ENCODE data around the gene PKP4.

PKP4 gene

DNA sequence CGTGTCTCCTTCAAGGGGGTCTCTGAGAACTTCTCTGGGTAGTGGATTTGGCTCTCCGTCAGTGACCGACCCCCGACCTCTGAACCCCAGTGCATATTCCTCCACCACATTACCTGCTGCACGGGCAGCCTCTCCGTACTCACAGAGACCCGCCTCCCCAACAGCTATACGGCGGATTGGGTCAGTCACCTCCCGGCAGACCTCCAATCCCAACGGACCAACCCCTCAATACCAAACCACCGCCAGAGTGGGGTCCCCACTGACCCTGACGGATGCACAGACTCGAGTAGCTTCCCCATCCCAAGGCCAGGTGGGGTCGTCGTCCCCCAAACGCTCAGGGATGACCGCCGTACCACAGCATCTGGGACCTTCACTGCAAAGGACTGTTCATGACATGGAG lies 168.2 kb downstream of the PKP4 start:
- ATAC-seq (ENCODE audit: low read depth) (no peak), DNase-seq (ENCODE audit: low spot score in 2 of 2) (no peak)
- H3K9me3 Mint-ChIP-seq = no peaks in the 10 kb centered on the region
- H3K27me3 Mint-ChIP-seq = no peaks in the 10 kb centered on the region
- no peak overlapping the region for H3K4me3 Mint-ChIP-seq
- H3K36me3 Mint-ChIP-seq = no peaks in the 10 kb centered on the region
- no peak overlapping the region for H3K27ac Mint-ChIP-seq
- no peaks in the 10 kb centered on the region for H3K4me1 Mint-ChIP-seq

DNA sequence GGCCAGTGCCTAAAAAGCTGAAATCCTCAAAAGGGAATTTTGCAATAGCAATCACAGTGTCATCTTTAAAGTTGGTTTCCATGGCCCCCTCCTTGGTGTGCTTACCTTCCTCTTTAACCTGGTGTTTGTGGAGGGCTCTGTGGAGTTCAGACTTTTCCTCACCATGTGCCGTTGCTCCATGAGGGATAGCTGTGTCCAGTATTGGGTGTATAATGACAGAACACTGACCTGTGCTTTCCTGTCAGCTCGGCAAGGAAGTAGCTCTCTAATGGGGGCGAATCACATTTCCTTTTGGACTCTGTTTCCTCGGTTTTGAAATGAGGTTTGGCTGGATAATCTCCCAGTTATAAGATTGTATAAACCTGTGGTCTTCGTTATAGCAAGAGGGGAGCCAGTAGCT lies 172.4 kb downstream of the PKP4 start:
- no peak for DNase-seq (ENCODE audit: low spot score in 2 of 2)
- H3K4me3 Mint-ChIP-seq = no peak overlapping the region
- H3K27me3 Mint-ChIP-seq = no peaks in the 10 kb centered on the region
- no peaks in the 10 kb centered on the region for H3K9me3 Mint-ChIP-seq
- no peaks in the 10 kb centered on the region for H3K4me1 Mint-ChIP-seq
- H3K36me3 Mint-ChIP-seq = no peaks in the 10 kb centered on the region
- no peak overlapping the region for H3K27ac Mint-ChIP-seq
- no peak for ATAC-seq (ENCODE audit: low read depth)

DNA sequence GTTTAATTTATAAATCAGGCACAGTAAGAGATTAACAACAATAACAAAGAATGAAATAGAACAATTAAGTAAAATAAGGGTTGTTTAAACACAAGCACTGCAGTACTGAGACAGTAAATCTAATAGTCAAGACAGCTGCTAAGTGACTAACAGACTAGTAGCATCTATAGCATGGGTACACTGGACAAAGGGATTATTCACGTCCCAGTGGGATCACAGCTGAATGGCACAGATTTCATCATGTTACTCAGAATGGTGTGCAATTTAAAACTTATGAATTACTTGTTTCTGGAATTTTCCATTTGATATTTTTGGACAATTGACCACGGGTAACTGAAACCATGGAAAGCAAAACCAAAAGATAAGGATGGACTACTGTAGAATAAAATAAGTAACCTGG lies 176.5 kb downstream of the PKP4 start:
- H3K4me3 Mint-ChIP-seq = no peak overlapping the region
- no peak for DNase-seq (ENCODE audit: low spot score in 2 of 2)
- no peak for ATAC-seq (ENCODE audit: low read depth)
- H3K36me3 Mint-ChIP-seq = no peaks in the 10 kb centered on the region
- H3K4me1 Mint-ChIP-seq = no peaks in the 10 kb centered on the region
- H3K27ac Mint-ChIP-seq = no peak overlapping the region
- no peaks in the 10 kb centered on the region for H3K9me3 Mint-ChIP-seq
- no peaks in the 10 kb centered on the region for H3K27me3 Mint-ChIP-seq

DNA sequence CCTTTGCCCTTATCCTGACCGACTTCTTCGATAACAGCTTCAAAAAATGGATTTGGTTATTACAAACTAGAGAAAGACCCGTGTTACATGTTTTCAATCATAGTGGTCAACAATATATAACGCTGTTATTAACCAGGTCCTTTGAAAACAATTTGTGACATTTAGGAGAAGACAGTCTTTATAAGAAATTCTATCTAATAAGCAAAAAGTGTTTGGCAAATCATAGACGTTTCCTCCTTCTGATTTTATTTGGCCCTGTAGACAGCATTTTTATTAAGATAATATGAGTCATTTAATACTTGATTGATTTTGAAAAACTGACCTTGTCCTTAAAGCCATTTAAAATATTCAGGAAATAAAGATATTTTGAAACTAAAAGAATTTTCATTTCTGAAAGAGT lies 177.9 kb downstream of the PKP4 start:
- no peaks in the 10 kb centered on the region for H3K4me1 Mint-ChIP-seq
- no peaks in the 10 kb centered on the region for H3K36me3 Mint-ChIP-seq
- H3K4me3 Mint-ChIP-seq = no peak overlapping the region
- DNase-seq (ENCODE audit: low spot score in 2 of 2) (no peak), ATAC-seq (ENCODE audit: low read depth) (no peak)
- no peak overlapping the region for H3K27ac Mint-ChIP-seq
- no peaks in the 10 kb centered on the region for H3K27me3 Mint-ChIP-seq
- no peaks in the 10 kb centered on the region for H3K9me3 Mint-ChIP-seq

DNA sequence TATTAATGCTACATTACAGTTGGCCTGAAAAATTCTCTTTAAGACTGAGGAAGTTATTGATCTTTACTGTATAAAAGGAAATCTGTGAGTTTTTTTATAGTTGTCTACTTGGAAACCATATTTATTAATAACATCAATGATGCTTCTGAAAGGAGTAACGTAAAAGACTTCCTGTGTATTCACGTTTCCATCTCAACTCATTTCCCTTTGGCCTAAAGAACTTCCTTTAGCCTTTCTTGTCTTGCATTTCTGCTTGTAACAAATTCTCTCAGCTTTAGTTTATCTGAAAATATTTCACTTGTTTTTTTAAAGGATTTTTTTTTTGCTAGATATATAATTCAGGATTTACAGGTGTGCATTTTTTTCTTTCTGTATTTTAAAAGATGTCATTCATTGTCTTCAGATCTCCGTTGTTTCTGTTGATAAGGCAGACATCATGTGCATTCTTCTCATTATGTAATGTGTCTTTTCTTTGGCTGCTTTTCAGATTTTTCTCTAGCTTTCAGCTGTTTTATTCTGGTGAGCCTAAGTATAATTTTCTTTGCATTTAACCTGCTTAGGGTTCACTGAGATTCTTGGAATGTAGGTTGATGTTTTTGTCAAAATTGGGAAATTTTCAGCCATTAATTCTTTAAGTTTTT lies 179.3 kb downstream of the PKP4 start:
- no peak for ATAC-seq (ENCODE audit: low read depth)
- no peak for DNase-seq (ENCODE audit: low spot score in 2 of 2)
- Mint-ChIP-seq H3K27ac (no peak overlapping the region), H3K4me1 (peaks cover 2% of the 10 kb centered on the region), H3K4me3 (no peak overlapping the region), H3K27me3 (no peaks in the 10 kb centered on the region), H3K9me3 (no peaks in the 10 kb centered on the region), H3K36me3 (no peaks in the 10 kb centered on the region)

DNA sequence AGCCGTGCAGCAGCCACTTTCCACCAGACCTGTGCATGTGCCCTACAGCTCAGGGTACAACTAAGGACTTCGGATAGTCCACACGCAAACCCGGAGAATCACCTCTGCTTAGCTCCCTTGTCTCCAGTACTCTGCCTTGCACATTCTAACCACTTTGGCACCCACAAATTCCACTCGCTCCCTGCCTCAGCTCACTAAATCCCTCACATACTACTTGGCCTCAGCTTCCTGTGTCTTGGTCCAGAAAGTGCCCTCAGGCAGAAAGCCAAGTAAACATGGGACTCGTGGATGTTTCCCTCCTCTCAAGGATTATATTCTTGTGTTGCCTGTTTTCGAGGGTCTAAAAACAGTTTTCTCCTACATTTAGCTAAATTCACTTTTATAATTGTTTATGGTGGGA lies 180.6 kb downstream of the PKP4 start:
- no peak overlapping the region for H3K27ac Mint-ChIP-seq
- H3K27me3 Mint-ChIP-seq = no peaks in the 10 kb centered on the region
- H3K4me1 Mint-ChIP-seq = peaks cover 2% of the 10 kb centered on the region
- DNase-seq (ENCODE audit: low spot score in 2 of 2) (no peak), ATAC-seq (ENCODE audit: low read depth) (no peak)
- H3K4me3 Mint-ChIP-seq = no peak overlapping the region
- no peaks in the 10 kb centered on the region for H3K9me3 Mint-ChIP-seq
- peaks cover under 1% of the 10 kb centered on the region for H3K36me3 Mint-ChIP-seq

DNA sequence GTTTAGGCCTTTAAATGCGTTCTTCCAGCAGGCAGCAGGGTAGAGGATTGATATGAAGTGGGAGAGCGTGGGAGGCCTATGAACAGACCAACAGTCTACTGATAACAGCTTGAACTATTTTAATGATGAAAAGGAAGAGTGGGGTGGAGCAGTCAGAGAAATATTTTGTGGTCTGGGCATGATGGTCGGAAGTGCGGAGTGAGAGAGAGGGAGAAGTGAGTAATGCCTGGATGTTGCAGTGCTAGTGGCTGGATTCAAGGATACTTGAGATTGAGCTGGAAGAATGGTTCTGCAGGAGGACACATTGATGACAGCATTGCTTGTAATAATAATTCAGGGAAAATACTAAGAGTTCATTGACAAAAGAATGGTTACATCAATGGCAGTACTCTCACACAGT lies 187.4 kb downstream of the PKP4 start:
- Mint-ChIP-seq H3K9me3 (no peaks in the 10 kb centered on the region), H3K4me3 (no peak overlapping the region), H3K36me3 (peaks cover 2% of the 10 kb centered on the region), H3K4me1 (peaks cover 2% of the 10 kb centered on the region), H3K27me3 (no peaks in the 10 kb centered on the region), H3K27ac (no peak overlapping the region)
- ATAC-seq (ENCODE audit: low read depth) (no peak), DNase-seq (ENCODE audit: low spot score in 2 of 2) (no peak)

DNA sequence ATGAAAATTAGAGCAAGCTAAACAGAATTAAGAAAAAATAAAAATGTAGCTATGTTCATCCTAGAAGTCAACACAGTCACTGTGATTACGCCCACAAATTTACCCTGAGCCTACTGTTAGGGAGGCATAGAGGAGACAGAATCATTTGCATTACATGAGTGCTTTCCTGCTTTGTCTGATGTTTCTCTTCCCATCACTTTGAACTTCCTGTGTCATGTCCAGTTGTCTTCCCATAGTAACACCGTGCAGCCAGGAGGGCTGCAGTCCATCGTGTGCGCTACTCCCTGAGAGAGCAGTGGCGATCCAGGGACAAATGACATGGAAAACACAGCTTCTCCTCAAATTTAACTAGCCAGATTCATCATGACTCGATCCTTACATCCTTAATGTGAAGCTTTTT lies 188.5 kb downstream of the PKP4 start:
- Mint-ChIP-seq H3K27me3 (no peaks in the 10 kb centered on the region), H3K4me3 (no peak overlapping the region), H3K36me3 (peaks cover 2% of the 10 kb centered on the region), H3K9me3 (no peaks in the 10 kb centered on the region), H3K27ac (no peak overlapping the region), H3K4me1 (no peaks in the 10 kb centered on the region)
- DNase-seq (ENCODE audit: low spot score in 2 of 2) (no peak), ATAC-seq (ENCODE audit: low read depth) (no peak)

DNA sequence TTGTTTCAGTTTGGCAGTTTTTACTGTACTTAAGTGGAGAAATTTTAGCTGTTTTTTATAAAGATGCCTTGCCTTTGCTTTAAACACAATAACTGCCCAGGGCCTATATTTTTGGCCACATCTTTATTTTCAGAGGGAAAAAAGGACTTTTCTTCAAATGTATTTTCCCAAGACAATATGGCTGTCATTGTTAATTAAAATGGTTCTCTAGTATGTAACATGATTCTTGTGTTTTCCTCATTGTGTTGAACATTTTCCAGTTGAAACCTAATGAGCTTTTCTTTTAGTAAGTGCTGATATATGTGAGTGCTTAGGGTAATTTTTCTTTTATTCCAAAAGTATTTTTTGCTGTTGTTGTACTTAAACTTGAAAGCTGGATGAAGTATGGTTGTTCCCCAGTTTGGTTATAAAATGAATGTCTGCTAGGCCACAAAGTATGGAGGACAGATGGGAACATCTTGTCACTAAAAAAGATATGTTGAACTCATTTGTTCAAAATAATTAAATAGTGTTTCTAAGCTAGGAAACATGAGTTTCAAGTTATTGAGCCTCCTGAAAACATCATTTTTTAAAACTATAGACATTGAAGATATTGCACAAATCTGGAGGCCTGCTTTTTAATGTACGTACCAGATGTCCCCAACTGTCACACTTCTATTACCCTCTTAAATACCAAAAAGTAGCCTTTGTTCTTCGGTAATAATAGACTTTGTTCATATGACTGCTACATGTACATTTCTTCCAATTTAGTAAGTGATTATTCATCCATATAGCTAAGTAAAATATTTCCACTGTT lies 190.9 kb downstream of the PKP4 start:
- no peaks in the 10 kb centered on the region for H3K4me1 Mint-ChIP-seq
- DNase-seq (ENCODE audit: low spot score in 2 of 2) (no peak), ATAC-seq (ENCODE audit: low read depth) (no peak)
- H3K36me3 Mint-ChIP-seq = no peaks in the 10 kb centered on the region
- H3K4me3 Mint-ChIP-seq = no peak overlapping the region
- H3K27ac Mint-ChIP-seq = no peak overlapping the region
- no peaks in the 10 kb centered on the region for H3K9me3 Mint-ChIP-seq
- H3K27me3 Mint-ChIP-seq = no peaks in the 10 kb centered on the region

DNA sequence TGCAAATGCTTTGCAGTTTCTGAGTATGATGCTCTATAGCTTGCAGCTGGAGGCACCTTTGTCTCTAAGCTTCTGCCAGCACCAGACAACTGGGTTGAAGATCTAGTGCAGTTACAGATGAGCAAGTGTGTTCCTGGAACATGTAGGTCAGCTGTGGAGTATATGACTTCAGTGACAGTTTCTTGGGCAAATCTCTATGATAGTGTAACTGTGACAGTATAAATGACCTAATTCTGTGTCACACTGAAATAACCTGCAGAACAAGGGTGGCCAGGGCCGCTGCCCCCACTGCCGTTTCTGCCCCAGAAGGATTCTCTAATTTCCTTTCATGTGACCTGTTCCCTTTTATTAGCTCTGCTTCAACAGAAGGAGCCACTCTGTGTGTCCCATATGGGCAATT lies 193.1 kb downstream of the PKP4 start:
- Mint-ChIP-seq H3K27me3 (no peaks in the 10 kb centered on the region), H3K9me3 (no peaks in the 10 kb centered on the region), H3K4me3 (no peak overlapping the region), H3K27ac (no peak overlapping the region), H3K36me3 (no peaks in the 10 kb centered on the region), H3K4me1 (no peaks in the 10 kb centered on the region)
- DNase-seq (ENCODE audit: low spot score in 2 of 2) (no peak), ATAC-seq (ENCODE audit: low read depth) (no peak)

DNA sequence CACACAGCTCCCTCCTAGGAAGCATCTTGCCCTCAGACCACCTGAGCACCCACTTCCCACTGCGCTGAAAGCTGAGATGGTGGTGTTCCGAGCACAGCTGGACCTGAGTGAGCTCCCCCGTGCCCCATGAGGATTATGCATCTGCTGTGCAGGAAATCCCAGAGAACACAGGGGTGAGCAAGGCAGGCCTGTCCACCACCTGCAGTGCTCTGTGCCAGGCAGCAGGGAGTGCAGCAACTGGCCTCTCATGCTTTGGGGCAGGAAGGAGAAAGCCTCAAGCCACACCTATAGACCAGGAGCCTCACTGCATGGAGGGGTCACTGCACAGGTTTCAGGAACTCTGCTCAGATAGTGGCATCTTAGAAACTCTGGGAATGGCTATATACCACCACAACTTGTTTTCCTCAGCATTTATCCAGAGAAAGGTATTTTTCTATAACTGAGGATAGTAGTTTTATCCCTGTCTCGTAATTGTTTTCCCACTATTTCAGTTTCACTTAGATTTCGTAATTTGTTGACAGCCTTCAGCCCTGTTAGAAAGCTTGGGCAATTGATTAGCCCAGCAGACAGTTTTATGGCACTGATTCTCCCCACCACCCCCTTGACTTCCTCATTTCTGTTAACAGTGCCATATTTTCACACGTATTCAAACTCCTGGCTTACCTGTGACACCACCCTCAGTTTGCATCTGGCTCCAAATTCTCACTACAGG lies 194.1 kb downstream of the PKP4 start:
- no peaks in the 10 kb centered on the region for H3K9me3 Mint-ChIP-seq
- H3K4me1 Mint-ChIP-seq = no peaks in the 10 kb centered on the region
- DNase-seq (ENCODE audit: low spot score in 2 of 2) (no peak), ATAC-seq (ENCODE audit: low read depth) (no peak)
- no peaks in the 10 kb centered on the region for H3K36me3 Mint-ChIP-seq
- H3K27me3 Mint-ChIP-seq = no peaks in the 10 kb centered on the region
- H3K4me3 Mint-ChIP-seq = no peak overlapping the region
- H3K27ac Mint-ChIP-seq = no peak overlapping the region

DNA sequence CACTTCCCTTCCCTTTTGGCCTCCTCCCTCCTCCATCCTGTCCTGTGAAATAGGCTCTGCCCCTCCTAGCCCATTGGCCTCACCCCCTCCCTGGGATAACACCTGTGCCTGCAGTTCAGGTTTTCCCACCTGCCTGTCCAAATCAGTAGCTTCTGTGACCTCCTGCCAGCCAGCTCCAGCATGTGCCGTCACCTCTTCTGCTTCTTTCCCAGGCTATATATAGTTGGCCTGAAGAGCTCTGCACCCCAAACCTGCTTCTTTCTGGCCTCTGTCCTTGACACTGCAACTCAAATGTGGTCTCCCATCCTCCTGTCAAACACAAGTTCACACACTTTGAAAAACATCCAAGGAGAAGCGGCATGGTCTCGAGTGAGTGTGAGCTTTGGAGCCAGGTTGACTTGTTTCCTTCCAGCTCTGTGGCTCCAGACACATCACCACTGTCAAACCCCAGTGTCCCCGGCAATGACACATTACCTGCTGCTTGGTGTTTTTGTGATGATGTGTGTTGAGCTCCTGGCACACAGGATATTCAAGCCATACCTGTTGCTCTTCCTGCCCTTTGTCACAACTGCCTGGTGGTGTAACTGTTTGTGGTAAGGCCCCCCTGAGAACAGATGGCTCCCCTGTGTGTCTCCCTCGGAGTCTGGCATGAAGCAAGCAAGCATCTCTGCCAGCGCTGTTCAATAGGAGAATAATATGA lies 194.8 kb downstream of the PKP4 start:
- no peaks in the 10 kb centered on the region for H3K27me3 Mint-ChIP-seq
- H3K27ac Mint-ChIP-seq = no peak overlapping the region
- H3K9me3 Mint-ChIP-seq = no peaks in the 10 kb centered on the region
- DNase-seq (ENCODE audit: low spot score in 2 of 2) (no peak), ATAC-seq (ENCODE audit: low read depth) (no peak)
- no peaks in the 10 kb centered on the region for H3K36me3 Mint-ChIP-seq
- H3K4me3 Mint-ChIP-seq = no peak overlapping the region
- H3K4me1 Mint-ChIP-seq = no peaks in the 10 kb centered on the region

DNA sequence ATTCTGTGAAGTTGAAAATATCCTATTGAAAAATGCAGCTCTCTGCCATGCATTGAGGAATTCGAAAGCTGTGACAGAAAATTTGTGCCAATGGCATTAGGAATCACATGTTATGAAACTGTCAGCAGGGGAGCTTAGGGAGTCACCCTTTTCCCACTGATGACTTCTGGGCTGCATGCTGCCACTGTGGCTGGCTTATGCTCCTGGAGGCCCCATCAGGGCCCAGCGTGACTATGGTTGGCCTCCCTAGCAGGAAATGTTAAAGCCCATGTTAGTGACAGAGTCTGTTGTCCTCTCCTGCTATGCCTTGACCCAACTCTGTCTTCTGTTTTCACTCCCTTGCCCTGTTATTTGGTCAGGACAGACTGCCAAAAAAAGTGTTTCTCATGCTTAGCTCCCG lies 198.9 kb downstream of the PKP4 start:
- Mint-ChIP-seq H3K4me3 (no peak overlapping the region), H3K27ac (no peak overlapping the region), H3K4me1 (no peaks in the 10 kb centered on the region), H3K36me3 (no peaks in the 10 kb centered on the region), H3K9me3 (no peaks in the 10 kb centered on the region), H3K27me3 (no peaks in the 10 kb centered on the region)
- no peak for ATAC-seq (ENCODE audit: low read depth)
- DNase-seq (ENCODE audit: low spot score in 2 of 2) = no peak
